GM12801 (cell line): Measurements from ENCODE around the gene SDK1.

Experiments
- CTCF ChIP-seq: IDR thresholded peaks from one replicate; pipeline ENCODE4 v1.5.1; 2011; ENCODE audit warnings: control low read depth; ENCODE audit not compliant: insufficient read length; ENCODE audit errors: extremely low read depth

Gene SDK1

DNA sequence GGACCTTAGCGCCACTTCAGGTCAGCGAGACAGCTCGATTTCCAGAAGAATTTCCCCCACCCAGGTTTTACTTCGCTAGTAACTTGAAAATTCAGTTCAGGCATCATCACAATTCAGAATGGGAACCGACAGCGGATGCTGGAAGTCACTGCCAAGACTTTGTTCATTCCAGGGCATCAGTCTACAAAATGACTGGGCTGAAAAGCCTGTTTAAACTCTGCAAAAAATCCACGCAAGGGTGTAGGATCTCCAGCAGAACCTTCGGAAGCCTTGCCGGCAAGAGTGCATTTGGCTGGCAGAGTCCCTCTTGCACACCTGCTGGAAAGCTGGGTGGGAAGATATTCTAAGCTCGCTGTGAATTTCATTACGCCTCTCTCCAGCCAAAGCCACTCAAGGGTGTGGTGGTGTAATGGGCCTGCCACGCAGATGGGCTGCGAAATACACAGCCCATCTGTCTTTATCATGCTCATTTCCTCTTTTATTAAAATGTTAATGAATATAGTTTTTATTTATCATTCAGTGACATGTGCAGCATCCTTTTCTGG, 709.1 kb downstream of the SDK1 start:
- TF ChIP-seq CTCF = no peak

DNA sequence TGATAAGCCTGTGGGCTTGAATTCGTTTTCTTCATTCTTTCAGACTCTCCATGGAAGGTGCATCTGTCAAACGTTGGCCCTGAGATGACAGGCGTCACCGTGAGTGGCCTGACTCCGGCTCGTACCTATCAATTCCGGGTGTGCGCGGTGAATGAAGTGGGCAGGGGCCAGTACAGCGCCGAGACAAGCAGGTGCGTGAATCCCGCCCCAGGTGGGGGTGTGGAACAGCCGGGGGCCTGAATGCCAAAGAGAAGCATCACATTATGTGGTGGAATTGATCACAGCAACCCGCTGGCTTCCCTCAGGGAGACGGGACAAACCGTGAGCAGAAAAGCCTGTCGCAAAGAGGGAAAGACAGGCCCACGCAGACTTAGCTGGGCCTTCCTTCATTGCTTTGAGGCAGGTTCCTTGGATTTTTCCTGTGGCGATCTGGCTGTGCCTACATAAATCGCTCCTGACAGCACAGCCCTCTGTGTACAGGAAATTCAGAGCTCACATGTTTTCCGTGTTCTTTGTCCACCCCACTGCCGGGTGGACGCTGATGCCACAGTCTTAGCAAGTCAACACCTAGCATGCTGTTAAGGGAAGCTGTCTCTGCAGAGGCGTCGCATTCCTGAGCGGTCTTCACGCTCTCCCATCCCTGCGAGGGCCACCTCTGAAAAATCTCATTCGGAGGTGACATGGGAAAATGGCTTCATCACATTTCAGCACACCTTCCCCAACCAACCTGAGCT, 710.0 kb downstream of the SDK1 start:
- no peak for TF ChIP-seq CTCF

- no peak for TF ChIP-seq CTCF
Measured at GRCh38 chr7:4013793-4014192, 712.7 kb downstream of the SDK1 start.

GRCh38 chr7:4014346-4015050, 713.4 kb downstream of the SDK1 start:
- TF ChIP-seq CTCF = no peak

- no peak for TF ChIP-seq CTCF
Measured at GRCh38 chr7:4015371-4015770, 714.3 kb downstream of the SDK1 start.

DNA sequence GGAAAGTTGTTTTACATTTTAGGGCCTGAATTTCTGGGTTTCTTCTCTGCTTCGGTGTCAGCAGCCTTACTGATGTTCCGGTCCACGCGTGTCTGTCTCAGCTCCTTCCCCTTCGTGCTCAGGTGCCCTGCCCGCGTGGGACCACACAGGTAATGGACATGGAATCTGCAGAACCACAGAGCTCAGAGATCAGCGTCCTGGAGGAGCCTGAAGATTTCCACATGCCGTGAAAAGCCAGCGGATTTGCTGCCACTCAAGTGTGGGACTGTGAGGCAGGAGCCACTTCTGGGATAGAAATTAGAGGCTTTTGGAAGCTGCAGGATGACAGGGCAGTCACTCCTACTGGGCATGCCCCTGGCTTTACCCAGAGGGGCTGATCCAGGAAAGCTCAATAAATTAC, 714.9 kb downstream of the SDK1 start:
- no peak for TF ChIP-seq CTCF

DNA sequence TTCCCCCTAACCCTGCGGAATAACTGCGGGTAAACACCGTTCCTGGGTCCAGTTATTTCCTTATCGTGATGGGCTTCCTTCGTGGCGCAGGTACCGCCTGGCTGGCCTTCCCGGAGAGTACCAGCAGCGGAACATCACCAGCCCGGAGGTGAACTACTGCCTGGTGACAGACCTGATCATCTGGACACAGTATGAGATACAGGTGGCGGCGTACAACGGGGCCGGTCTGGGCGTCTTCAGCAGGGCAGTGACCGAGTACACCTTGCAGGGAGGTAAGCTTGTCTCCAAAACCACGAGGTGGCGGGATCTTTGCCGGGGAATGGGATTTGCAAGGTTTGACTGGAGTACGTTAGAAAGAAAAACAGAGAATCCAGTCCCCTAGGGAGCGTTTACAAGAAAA, 716.0 kb downstream of the SDK1 start:
- no peak for TF ChIP-seq CTCF
